HCT116 (cell line): ENCODE measurements around the gene PDIK1L. TPM values are rescaled to one million over a fixed set of nuclear protein-coding genes. Genes with fewer than 3 reads are reported as not detected.

Source experiments
- ATAC-seq: fragments of 200-7000 bp; cut with Tn5 transposase; 2 replicates; pipeline ENCODE4 v1.9.1; 2020; ENCODE audit warnings: mild to moderate bottlenecking, moderate library complexity
- BruUV-seq: library from RNA; stranded (reverse); fragments of 400-500 nt; replicated peaks from 2 replicates; lab custom pipeline; 2021; lab: Mats Ljungman, UMichigan
- CTCF ChIA-PET: fragments of 300-600 bp; sonication (Branson Sonifier 250); formaldehyde crosslinking; loops from one replicate; lab custom pipeline; 2021; ENCODE audit warnings: antibody characterized with exemption; lab: Charles Lee
- POLR2A ChIA-PET: fragments of 300-600, 350-600 bp; sonication (Branson Sonifier 250); formaldehyde crosslinking; loops from one replicate; lab custom pipeline; 2021; ENCODE audit warnings: antibody characterized with exemption; lab: Charles Lee
- RAD21 ChIA-PET, 2 experiments: fragments of 300-600 bp; sonication (Branson Sonifier 250); formaldehyde crosslinking; loops; one replicate each; lab custom pipeline; 2023; ENCODE audit warnings: low total read pairs in 2 of 2; ENCODE audit not compliant: uncharacterized antibody in 2 of 2, unreplicated experiment in 2 of 2, low non-redundant PET in 1 of 2; lab: Charles Lee
- DNase-seq: peaks from one replicate; pipeline ENCODE4 v3.0.0-alpha.2; 2010; ENCODE audit warnings: low read depth, low spot score
- H2AFZ ChIP-seq: fragments of 200-600 bp; shearing (Covaris generic), sonication (generic); 2 replicates; pipeline ENCODE4 v1.6.1; 2017; ENCODE audit warnings: low read depth, mixed run types, mixed read lengths, antibody characterized with exemption, low read length; ENCODE audit not compliant: poor library complexity, severe bottlenecking
- H3K27ac ChIP-seq: 2 replicates; pipeline ENCODE4 v1.5.1; 2012; ENCODE audit warnings: low read depth, low read length
- H3K27me3 ChIP-seq: fragments of 200-600 bp; sonication (generic); 2 replicates; pipeline ENCODE4 v1.6.1; 2016; ENCODE audit warnings: mixed run types, low read length, mixed read lengths; ENCODE audit not compliant: insufficient read depth
- H3K36me3 ChIP-seq, 2 experiments: fragments of 200-500 bp in 1 of 2; fragments of 200-600 bp in 1 of 2; sonication (Bioruptor generic) in 1 of 2; sonication (generic) in 1 of 2; 2 replicates each; pipeline versions ENCODE4 v1.5.1 to v1.6.1; 2014 to 2016; ENCODE audit warnings: low read length in 2 of 2, inconsistent platforms in 1 of 2, mixed read lengths in 1 of 2, mixed run types in 1 of 2; ENCODE audit not compliant: insufficient read depth in 2 of 2, control insufficient read depth in 1 of 2
- H3K4me1 ChIP-seq, 2 experiments: fragments of 200-600 bp in 1 of 2; sonication (generic) in 1 of 2; 2 replicates each; pipeline versions ENCODE4 v1.5.1 to v1.6.1; 2012 to 2017; ENCODE audit warnings: low read length in 2 of 2, inconsistent platforms in 1 of 2, mild to moderate bottlenecking in 1 of 2, mixed read lengths in 1 of 2, mixed run types in 1 of 2, moderate library complexity in 1 of 2; ENCODE audit not compliant: insufficient read depth in 2 of 2, control insufficient read depth in 1 of 2
- H3K4me2 ChIP-seq: fragments of 200-600 bp; sonication (generic); 2 replicates; pipeline ENCODE4 v1.6.1; 2017; ENCODE audit warnings: mixed run types, low read length, mixed read lengths
- H3K4me3 ChIP-seq, 2 experiments: fragments of 200-600 bp in 1 of 2; sonication (generic) in 1 of 2; replicated peaks in 1 of 2; 2 replicates each; pipeline ENCODE4 v1.5.1; 2011 to 2016; ENCODE audit warnings: low read length in 2 of 2, control low read depth in 1 of 2, low read depth in 1 of 2, mild to moderate bottlenecking in 1 of 2, mixed read lengths in 1 of 2, mixed run types in 1 of 2
- H3K79me2 ChIP-seq: fragments of 200-600 bp; sonication (generic); 2 replicates; pipeline ENCODE4 v1.6.1; 2017; ENCODE audit warnings: mild to moderate bottlenecking, mixed run types, low read length, moderate library complexity, mixed read lengths; ENCODE audit not compliant: insufficient read depth
- H3K9ac ChIP-seq: fragments of 200-600 bp; sonication (generic); 2 replicates; pipeline ENCODE4 v1.6.1; 2016; ENCODE audit warnings: low read length, mixed read lengths
- H3K9me2 ChIP-seq: fragments of 200-600 bp; sonication (generic), shearing (Covaris generic); 2 replicates; pipeline ENCODE4 v1.6.1; 2017; ENCODE audit warnings: mixed run types, mild to moderate bottlenecking, moderate library complexity; ENCODE audit not compliant: insufficient read depth
- H3K9me3 ChIP-seq, 2 experiments: fragments of 200-500 bp in 1 of 2; fragments of 200-600 bp in 1 of 2; sonication (Bioruptor generic) in 1 of 2; sonication (generic) in 1 of 2; 2 replicates each; pipeline ENCODE4 v1.6.1; 2014 to 2017; ENCODE audit warnings: low read length in 2 of 2, mixed read lengths in 2 of 2, inconsistent platforms in 1 of 2, low read depth in 1 of 2, mild to moderate bottlenecking in 1 of 2, mixed run types in 1 of 2, moderate library complexity in 1 of 2; ENCODE audit not compliant: control insufficient read depth in 1 of 2, insufficient read depth in 1 of 2
- H4K20me1 ChIP-seq: fragments of 200-600 bp; sonication (generic), shearing (Covaris generic); 2 replicates; pipeline ENCODE4 v1.6.1; 2017; ENCODE audit warnings: mixed run types, mild to moderate bottlenecking, moderate library complexity; ENCODE audit not compliant: insufficient read depth
- ATF3 ChIP-seq: IDR thresholded peaks from 2 replicates; pipeline ENCODE4 v1.6.1; 2012
- CBX3 ChIP-seq: IDR thresholded peaks from 2 replicates; pipeline ENCODE4 v1.6.1; 2012; ENCODE audit warnings: low read depth
- CEBPB ChIP-seq: IDR thresholded peaks from 2 replicates; pipeline ENCODE4 v1.6.1; 2012; ENCODE audit warnings: low read depth
- EGR1 ChIP-seq: IDR thresholded peaks from 2 replicates; pipeline ENCODE4 v1.6.1; 2012; ENCODE audit warnings: low read depth
- ELF1 ChIP-seq: IDR thresholded peaks from 2 replicates; pipeline ENCODE4 v1.6.1; 2012; ENCODE audit warnings: low read depth, borderline replicate concordance
- EZH2phosphoT487 ChIP-seq: fragments of 200-600 bp; IDR thresholded peaks from 2 replicates; pipeline ENCODE4 v1.6.1; 2018; ENCODE audit warnings: antibody characterized with exemption, borderline replicate concordance
- POLR2AphosphoS5 ChIP-seq: IDR thresholded peaks from 2 replicates; pipeline ENCODE4 v1.6.1; 2011; ENCODE audit warnings: mild to moderate bottlenecking, low read depth, low read length, moderate library complexity
- REST ChIP-seq: IDR thresholded peaks from 2 replicates; pipeline ENCODE4 v1.6.1; 2012; ENCODE audit warnings: low read depth
- SP1 ChIP-seq: IDR thresholded peaks from 2 replicates; pipeline ENCODE4 v1.6.1; 2012; ENCODE audit warnings: low read depth
- ZBTB33 ChIP-seq: IDR thresholded peaks from 2 replicates; pipeline ENCODE4 v1.6.1; 2011; ENCODE audit warnings: mild to moderate bottlenecking, low read length, moderate library complexity; ENCODE audit not compliant: insufficient replicate concordance; ENCODE audit errors: extremely low read depth
- ZNF274 ChIP-seq: fragments of 200-500 bp; sonication (Bioruptor generic); IDR thresholded peaks from 2 replicates; pipeline ENCODE4 v1.6.1; 2014; ENCODE audit warnings: mild to moderate bottlenecking, low read depth, low read length, inconsistent platforms
- intact Hi-C: fragments of 100-400 bp; cut with micrococcal nuclease; formaldehyde crosslinking; loops from 2 replicates; pipeline ENCODE4 v1.10.0; 2022
- total RNA-seq: library from RNA; stranded (reverse); gene quantifications from one replicate; pipeline ENCODE4 v1.2.1, GENCODE V29; 2021; ENCODE audit not compliant: unreplicated experiment
- TF ChIP-seq, protein P1 (sequence below), 3 experiments: fragments of 200-600 bp in 1 of 3; sonication (generic) in 1 of 3; IDR thresholded peaks in 2 of 3; conservative IDR thresholded peaks in 1 of 3; 2 replicates each; pipeline ENCODE4 v1.5.1; 2012 to 2017; ENCODE audit warnings: low read depth in 2 of 3, low read length in 2 of 3, antibody characterized with exemption in 1 of 3, borderline replicate concordance in 1 of 3, control low read depth in 1 of 3, mild to moderate bottlenecking in 1 of 3, mixed read lengths in 1 of 3, mixed run types in 1 of 3, moderate library complexity in 1 of 3; ENCODE audit not compliant: insufficient read depth in 1 of 3
- TF ChIP-seq, protein P2 (sequence below): IDR thresholded peaks from 2 replicates; pipeline ENCODE4 v1.6.1; 2012

The PDIK1L gene
- total RNA-seq, 1 experiment from 2014 or later: 8.8 TPM

DNA sequence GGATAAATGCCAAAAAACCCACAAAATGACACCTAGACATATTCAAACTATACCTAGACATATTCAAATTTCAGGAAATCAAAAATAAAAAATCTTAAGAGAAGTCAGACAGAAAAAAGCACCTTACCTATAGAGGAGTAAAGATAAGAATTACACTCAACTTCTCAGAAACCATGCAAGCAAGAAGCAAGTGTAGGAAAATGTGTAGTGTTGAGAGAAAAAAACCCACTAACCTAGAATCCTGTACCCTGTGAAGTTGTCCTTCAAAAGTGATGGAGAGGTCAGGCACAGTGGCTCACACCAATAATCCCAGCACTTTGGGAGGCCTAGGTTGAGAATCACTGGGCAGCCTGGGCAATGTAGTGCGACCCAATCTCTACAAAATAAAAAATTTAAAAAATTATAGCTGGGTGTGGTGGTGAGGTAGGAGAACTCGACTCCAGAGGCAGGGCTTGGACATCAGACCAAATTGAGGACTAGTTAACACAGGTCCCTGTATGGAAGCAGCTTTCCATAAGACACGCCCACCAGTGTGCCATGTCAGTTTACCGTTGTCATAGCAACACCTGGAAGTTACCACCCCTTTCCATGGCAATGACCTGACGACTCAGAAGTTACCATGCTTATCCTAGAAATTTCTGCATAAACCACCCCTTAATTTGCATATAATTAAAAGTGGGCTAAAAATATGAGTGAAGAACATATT, 20.7 kb downstream of the PDIK1L start:
- Histone ChIP-seq H3K4me3 (no peak overlapping the region), H4K20me1 (no peaks in the 10 kb centered on the region), H3K4me2 (no peak overlapping the region), H2AFZ (no peak overlapping the region), H3K9ac (no peak overlapping the region), H3K9me3 (no peaks in the 10 kb centered on the region), H3K4me1 (peaks cover 0 to 5% of the 10 kb centered on the region in 2 experiments; a peak in 1 of 4 replicates), H3K27ac (no peak overlapping the region), H3K27me3 (no peaks in the 10 kb centered on the region), H3K9me2 (0 out of 2 replicates have a peak, but pooled peaks cover 3% of the 10 kb centered on the region), H3K36me3 (no peaks in the 10 kb centered on the region), H3K79me2 (no peaks in the 10 kb centered on the region)
- DNase-seq (no peak), ATAC-seq (peak; percentile 74)
- TF ChIP-seq EGR1 (no peak), ZNF274 (no peak), EZH2phosphoT487 (no peak), CEBPB (no peak), ELF1 (no peak), POLR2AphosphoS5 (no peak), ATF3 (no peak), ZBTB33 (no peak), CBX3 (no peak), SP1 (no peak), REST (no peak)
- TF ChIP-seq, protein P1, sequence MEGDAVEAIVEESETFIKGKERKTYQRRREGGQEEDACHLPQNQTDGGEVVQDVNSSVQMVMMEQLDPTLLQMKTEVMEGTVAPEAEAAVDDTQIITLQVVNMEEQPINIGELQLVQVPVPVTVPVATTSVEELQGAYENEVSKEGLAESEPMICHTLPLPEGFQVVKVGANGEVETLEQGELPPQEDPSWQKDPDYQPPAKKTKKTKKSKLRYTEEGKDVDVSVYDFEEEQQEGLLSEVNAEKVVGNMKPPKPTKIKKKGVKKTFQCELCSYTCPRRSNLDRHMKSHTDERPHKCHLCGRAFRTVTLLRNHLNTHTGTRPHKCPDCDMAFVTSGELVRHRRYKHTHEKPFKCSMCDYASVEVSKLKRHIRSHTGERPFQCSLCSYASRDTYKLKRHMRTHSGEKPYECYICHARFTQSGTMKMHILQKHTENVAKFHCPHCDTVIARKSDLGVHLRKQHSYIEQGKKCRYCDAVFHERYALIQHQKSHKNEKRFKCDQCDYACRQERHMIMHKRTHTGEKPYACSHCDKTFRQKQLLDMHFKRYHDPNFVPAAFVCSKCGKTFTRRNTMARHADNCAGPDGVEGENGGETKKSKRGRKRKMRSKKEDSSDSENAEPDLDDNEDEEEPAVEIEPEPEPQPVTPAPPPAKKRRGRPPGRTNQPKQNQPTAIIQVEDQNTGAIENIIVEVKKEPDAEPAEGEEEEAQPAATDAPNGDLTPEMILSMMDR (IDR thresholded peaks at IDR 0.05 in 2 of 3, conservative IDR thresholded peaks at IDR 0.05 in 1 of 3; ENCODE audit: borderline replicate concordance in 1 of 3, insufficient read depth in 1 of 3, low read depth in 2 of 3, low read length in 2 of 3): no peak
- TF ChIP-seq, protein P2, sequence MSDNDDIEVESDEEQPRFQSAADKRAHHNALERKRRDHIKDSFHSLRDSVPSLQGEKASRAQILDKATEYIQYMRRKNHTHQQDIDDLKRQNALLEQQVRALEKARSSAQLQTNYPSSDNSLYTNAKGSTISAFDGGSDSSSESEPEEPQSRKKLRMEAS: no peak
- CTCF ChIA-PET: no interaction called here
- RAD21 ChIA-PET: no interaction called here
- POLR2A ChIA-PET: no interaction called here
- no TSS peak for BruUV-seq
- intact Hi-C loops: no loop called here
